Lung (tissue), 12 donors: Measurements from ENCODE around the gene TACR1. TPM values are rescaled to one million over a fixed set of nuclear protein-coding genes. Genes with fewer than 3 reads are reported as not detected.

Source experiments
- ATAC-seq: fragments of 200-7000 bp; cut with Tn5 transposase; one replicate; pipeline ENCODE4 v1.9.1; 2020; ENCODE audit warnings: moderate number of reproducible peaks; ENCODE audit not compliant: insufficient read depth, low FRiP score
- DNase-seq, 3 donors: peaks; one replicate each; pipeline ENCODE4 v3.0.0-alpha.2; 2013 to 2017
- H3K27ac ChIP-seq, 2 donors: one replicate each; pipeline ENCODE4 v1.5.1; 2013; ENCODE audit warnings: mild to moderate bottlenecking in 2 of 2, moderate library complexity in 2 of 2, control low read depth in 1 of 2, inconsistent platforms in 1 of 2, low read depth in 1 of 2, low read length in 1 of 2
- H3K27me3 ChIP-seq, 3 donors: one replicate each; pipeline ENCODE4 v1.5.1; 2013; ENCODE audit warnings: low read length in 2 of 3; ENCODE audit not compliant: control insufficient read depth in 3 of 3, insufficient read depth in 3 of 3
- H3K36me3 ChIP-seq, 4 donors: one replicate each; pipeline ENCODE4 v1.5.1; 2013; ENCODE audit warnings: low read length in 4 of 4, mild to moderate bottlenecking in 1 of 4, moderate library complexity in 1 of 4; ENCODE audit not compliant: control insufficient read depth in 4 of 4, insufficient read depth in 4 of 4
- H3K4me1 ChIP-seq, 5 donors: one replicate each; pipeline ENCODE4 v1.5.1; 2013; ENCODE audit warnings: low read length in 5 of 5, mild to moderate bottlenecking in 2 of 5, moderate library complexity in 1 of 5; ENCODE audit not compliant: control insufficient read depth in 5 of 5, insufficient read depth in 5 of 5
- H3K4me3 ChIP-seq: one replicate; pipeline ENCODE4 v1.5.1; 2013; ENCODE audit warnings: mild to moderate bottlenecking, control low read depth, moderate library complexity
- H3K9ac ChIP-seq, 2 donors: one replicate each; pipeline ENCODE4 v1.5.1; 2013; ENCODE audit warnings: low read length in 2 of 2, control low read depth in 1 of 2; ENCODE audit not compliant: insufficient read depth in 1 of 2
- H3K9me3 ChIP-seq, 4 donors: one replicate each; pipeline ENCODE4 v1.5.1; 2013; ENCODE audit warnings: low read length in 3 of 4, mild to moderate bottlenecking in 1 of 4, moderate library complexity in 1 of 4; ENCODE audit not compliant: control insufficient read depth in 4 of 4, insufficient read depth in 3 of 4
- CTCF ChIP-seq: IDR thresholded peaks from 2 replicates; pipeline ENCODE4 v1.5.1; 2012; ENCODE audit warnings: mild to moderate bottlenecking; ENCODE audit errors: control extremely low read depth, extremely low read depth
- WGBS, 2 donors: extraction: QIAGEN DNeasy Blood & Tissue Kit; methylation state at CpG; one replicate each; pipeline ENCODE4 v1.1.7; 2013; 5-methylcytosine and 5-hydroxymethylcytosine counted together
- polyA plus RNA-seq, 2 donors: library from polyadenylated mRNA; stranded (reverse); fragments of 200-250 nt; gene quantifications; one replicate each; pipeline ENCODE4 v1.2.1, GENCODE V29; 2013
- total RNA-seq, 2 donors: library from RNA; depleted of rRNA in 1 of 2; stranded (reverse); fragments of >200 nt in 1 of 2; gene quantifications; one replicate each; pipeline ENCODE4 v1.2.1, GENCODE V29; 2014 to 2021
- donor health status: control.
- donor health status: control.
- donor health status: Bipolar disorder and iron deficiency.
- donor health status: healthy.
- donor health status: DM: yes; HTN: yes; CAD: no.

Gene TACR1
- total and polyA plus RNA-seq, 4 donors, result 0.33 to 1.6 (median 0.59) TPM

DNA sequence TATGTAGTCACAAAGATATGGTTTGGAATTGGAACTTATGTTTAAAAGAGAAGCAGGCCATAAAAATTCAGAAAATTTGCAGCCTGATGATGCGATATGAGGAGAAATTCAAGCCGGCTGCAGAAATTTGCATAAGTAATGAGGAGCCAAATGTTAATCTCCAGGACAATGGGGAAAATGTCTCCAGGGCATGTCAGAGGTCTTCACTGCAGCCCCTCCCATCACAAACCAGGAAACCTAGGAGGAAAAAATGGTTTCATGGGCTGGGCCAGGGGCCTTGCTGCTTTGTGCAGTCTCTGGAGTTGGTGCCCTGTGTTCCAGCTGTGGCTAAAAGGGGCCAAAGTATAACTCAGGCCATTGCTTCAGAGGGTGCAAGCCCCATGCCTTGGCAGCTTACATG lies 28.4 kb downstream of the TACR1 start:
- Histone ChIP-seq H3K4me3 (no peak overlapping the region), H3K36me3 (no peaks in the 10 kb centered on the region), H3K4me1 (no peaks in the 10 kb centered on the region), H3K27ac (no peak overlapping the region), H3K27me3 (no peaks in the 10 kb centered on the region), H3K9me3 (peaks cover 0 to 3% (median 0%) of the 10 kb centered on the region in 4 donors), H3K9ac (no peak overlapping the region)
- 96 to 98% methylated on average over 2 of the region's 2 CpGs for WGBS, 2 donors
- TF ChIP-seq CTCF, result no peak
- DNase-seq (no peak), ATAC-seq (no peak)

GRCh38 chr2:75168186-75168585 lies 31.1 kb downstream of the TACR1 start:
- WGBS, 2 donors, result 67 to 76% methylated on average over 2 of the region's 2 CpGs
- no peak for TF ChIP-seq CTCF
- ATAC-seq, result no peak

GRCh38 chr2:75166491-75166890 lies 32.8 kb downstream of the TACR1 start:
- H3K27me3 ChIP-seq, result no peaks in the 10 kb centered on the region
- ATAC-seq (no peak), DNase-seq (no peak)
- H3K4me3 ChIP-seq, result no peak overlapping the region
- peaks cover 0 to 3% (median 0%) of the 10 kb centered on the region in 4 donors for H3K9me3 ChIP-seq
- no peaks in the 10 kb centered on the region for H3K36me3 ChIP-seq
- TF ChIP-seq CTCF, result no peak
- no peaks in the 10 kb centered on the region for H3K4me1 ChIP-seq
- no peak overlapping the region for H3K27ac ChIP-seq
- no peak overlapping the region for H3K9ac ChIP-seq
- 95 to 96% methylated on average over 3 of the region's 3 CpGs for WGBS, 2 donors

More at GRCh38 chr2:75168186-75168585, 31.1 kb downstream of the TACR1 start:
- no peaks in the 10 kb centered on the region for H3K36me3 ChIP-seq
- peaks cover 0 to 3% (median 0%) of the 10 kb centered on the region in 4 donors for H3K9me3 ChIP-seq
- no peak overlapping the region for H3K9ac ChIP-seq
- no peak for DNase-seq
- H3K27me3 ChIP-seq, result no peaks in the 10 kb centered on the region
- H3K4me1 ChIP-seq, result no peaks in the 10 kb centered on the region
- no peak overlapping the region for H3K4me3 ChIP-seq
- no peak overlapping the region for H3K27ac ChIP-seq

- TF ChIP-seq CTCF, result no peak
- DNase-seq (no peak), ATAC-seq (no peak)
- WGBS, 2 donors, result 55 to 69% methylated on average over 2 of the region's 2 CpGs
- Histone ChIP-seq H3K27me3 (no peaks in the 10 kb centered on the region), H3K36me3 (no peaks in the 10 kb centered on the region), H3K4me3 (no peak overlapping the region), H3K4me1 (peaks cover 0 to 9% (median 0%) of the 10 kb centered on the region in 5 donors), H3K27ac (no peak overlapping the region), H3K9me3 (no peaks in the 10 kb centered on the region), H3K9ac (no peak overlapping the region)
These were observed 36.4 kb downstream of the TACR1 start for GRCh38 chr2:75162897-75163296.
